BLaER1 treated with 17β-estradiol and CSF1 and Interleukin-3, amounts not matched to agents 10 nM and 100 nM (cell line): ENCODE data around the gene ASB16.

Source experiments
- H3K27ac ChIP-seq, 11 experiments: shearing (Covaris generic); formaldehyde crosslinking; 2 replicates each; pipeline ENCODE4 v1.8.1; 2022
- H3K27me3 ChIP-seq, 11 experiments: shearing (Covaris generic); formaldehyde crosslinking; 2 replicates each; pipeline ENCODE4 v1.8.1; 2022
- H3K36me3 ChIP-seq, 11 experiments: shearing (Covaris generic); formaldehyde crosslinking; 2 replicates each; pipeline ENCODE4 v1.8.1; 2022
- H3K4me1 ChIP-seq, 10 experiments: shearing (Covaris generic); formaldehyde crosslinking; 2 replicates each; pipeline ENCODE4 v1.8.1; 2022
- H3K4me2 ChIP-seq, 11 experiments: shearing (Covaris generic); formaldehyde crosslinking; 2 replicates each; pipeline ENCODE4 v1.8.1; 2022
- H3K4me3 ChIP-seq, 10 experiments: shearing (Covaris generic); formaldehyde crosslinking; 2 replicates each; pipeline ENCODE4 v1.8.1; 2022
- H3K9ac ChIP-seq, 11 experiments: shearing (Covaris generic); formaldehyde crosslinking; 2 replicates each; pipeline ENCODE4 v1.8.1; 2022
- H3K9me3 ChIP-seq, 11 experiments: shearing (Covaris generic); formaldehyde crosslinking; replicated peaks in 1 of 11; 2 replicates each; pipeline ENCODE4 v1.8.1; 2022
- H4K20me1 ChIP-seq, 11 experiments: shearing (Covaris generic); formaldehyde crosslinking; 2 replicates each; pipeline ENCODE4 v1.8.1; 2022
- Cebpa-rat ChIP-seq, 11 experiments: shearing (Covaris generic); IDR thresholded peaks; 2 replicates each; pipeline ENCODE4 v1.8.1; 2022

Gene ASB16

DNA sequence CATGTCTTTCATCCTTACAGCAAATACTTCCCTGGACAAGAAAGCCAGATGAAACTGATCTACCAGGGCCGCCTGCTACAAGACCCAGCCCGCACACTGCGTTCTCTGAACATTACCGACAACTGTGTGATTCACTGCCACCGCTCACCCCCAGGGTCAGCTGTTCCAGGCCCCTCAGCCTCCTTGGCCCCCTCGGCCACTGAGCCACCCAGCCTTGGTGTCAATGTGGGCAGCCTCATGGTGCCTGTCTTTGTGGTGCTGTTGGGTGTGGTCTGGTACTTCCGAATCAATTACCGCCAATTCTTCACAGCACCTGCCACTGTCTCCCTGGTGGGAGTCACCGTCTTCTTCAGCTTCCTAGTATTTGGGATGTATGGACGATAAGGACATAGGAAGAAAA, 20.0 kb downstream of the ASB16 start:
- no peak overlapping the region; a peak in 1 of 22 replicates for H3K27ac ChIP-seq
- 0 out of 22 replicates have a peak overlapping the region, but pooled peaks of 2 of the 11 experiments have one; percentile 37 to 59 for H3K9ac ChIP-seq
- no peaks in the 10 kb centered on the region for H3K27me3 ChIP-seq
- no peaks in the 10 kb centered on the region for H3K9me3 ChIP-seq
- no peak overlapping the region for H3K4me2 ChIP-seq
- peaks cover 1 to 63% (median 38%) of the 10 kb centered on the region in 11 experiments; a peak in 21 of 22 replicates for H4K20me1 ChIP-seq
- H3K4me3 ChIP-seq, result no peak overlapping the region
- TF ChIP-seq Cebpa-rat (IDR thresholded peaks at IDR 0.05), result no peak
- peaks cover 18 to 59% (median 29%) of the 10 kb centered on the region in 10 experiments for H3K4me1 ChIP-seq
- peaks cover 63 to 76% (median 66%) of the 10 kb centered on the region in 11 experiments for H3K36me3 ChIP-seq

DNA sequence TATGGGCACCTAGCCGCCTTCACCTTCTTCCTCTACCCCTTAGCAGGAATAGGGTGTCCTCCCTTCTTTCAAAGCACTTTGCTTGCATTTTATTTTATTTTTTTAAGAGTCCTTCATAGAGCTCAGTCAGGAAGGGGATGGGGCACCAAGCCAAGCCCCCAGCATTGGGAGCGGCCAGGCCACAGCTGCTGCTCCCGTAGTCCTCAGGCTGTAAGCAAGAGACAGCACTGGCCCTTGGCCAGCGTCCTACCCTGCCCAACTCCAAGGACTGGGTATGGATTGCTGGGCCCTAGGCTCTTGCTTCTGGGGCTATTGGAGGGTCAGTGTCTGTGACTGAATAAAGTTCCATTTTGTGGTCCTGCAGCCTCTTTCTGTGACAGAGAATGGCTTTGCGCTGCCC, 20.9 kb downstream of the ASB16 start:
- Histone ChIP-seq H4K20me1 (peaks cover 0 to 66% (median 34%) of the 10 kb centered on the region in 11 experiments; a peak in 19 of 22 replicates), H3K27ac (no peak overlapping the region), H3K36me3 (peaks cover 69 to 83% (median 74%) of the 10 kb centered on the region in 11 experiments), H3K4me2 (no peak overlapping the region), H3K27me3 (no peaks in the 10 kb centered on the region), H3K9ac (peak overlapping the region in 2 of 11 experiments; percentile 26 to 59; a peak in 1 of 22 replicates), H3K4me1 (peaks cover 14 to 61% (median 27%) of the 10 kb centered on the region in 10 experiments), H3K9me3 (no peaks in the 10 kb centered on the region), H3K4me3 (no peak overlapping the region)
- TF ChIP-seq Cebpa-rat (IDR thresholded peaks at IDR 0.05), result no peak

DNA sequence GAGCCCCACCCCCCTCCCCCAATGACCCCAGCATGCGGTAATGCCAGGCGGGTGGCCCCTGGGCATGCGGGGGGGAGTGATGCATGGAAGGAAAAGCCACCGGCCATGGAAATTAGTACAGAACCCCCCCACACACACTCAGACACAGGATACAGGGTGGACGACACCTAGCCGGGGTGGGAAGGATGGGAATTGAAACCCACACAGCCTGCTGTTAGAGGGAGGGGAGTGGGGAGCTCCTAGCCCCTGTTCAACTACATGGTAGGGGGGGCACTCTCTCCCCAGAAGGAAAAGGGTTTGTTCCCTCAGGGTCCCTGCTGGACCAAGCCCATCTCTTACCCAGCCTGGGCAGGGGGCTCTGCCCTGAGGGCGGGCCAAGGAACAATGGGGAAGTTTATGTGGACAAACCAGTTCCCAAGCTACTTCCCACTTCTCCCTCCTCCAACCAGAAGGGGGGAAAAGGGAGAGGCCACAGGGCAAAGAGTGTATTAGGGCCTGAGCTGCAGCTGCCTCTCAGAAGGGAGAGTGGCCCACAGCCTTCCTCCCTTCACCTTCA, 21.5 kb downstream of the ASB16 start:
- Histone ChIP-seq H3K27ac (peak overlapping the region in 4 of 11 experiments; percentile 27 to 53 (median 36); a peak in 7 of 22 replicates), H3K4me1 (peaks cover 20 to 68% (median 32%) of the 10 kb centered on the region in 10 experiments), H3K27me3 (no peaks in the 10 kb centered on the region), H3K4me2 (peak overlapping the region in 3 of 11 experiments; percentile 31 to 78 (median 69); a peak in 6 of 22 replicates), H3K9ac (peak overlapping the region in 8 of 11 experiments; percentile 27 to 72 (median 40); a peak in 13 of 22 replicates), H3K36me3 (peaks cover 76 to 90% (median 80%) of the 10 kb centered on the region in 11 experiments), H3K9me3 (no peaks in the 10 kb centered on the region), H3K4me3 (no peak overlapping the region), H4K20me1 (peaks cover 0 to 68% (median 34%) of the 10 kb centered on the region in 11 experiments; a peak in 21 of 22 replicates)
- TF ChIP-seq Cebpa-rat (IDR thresholded peaks at IDR 0.05), result no peak

DNA sequence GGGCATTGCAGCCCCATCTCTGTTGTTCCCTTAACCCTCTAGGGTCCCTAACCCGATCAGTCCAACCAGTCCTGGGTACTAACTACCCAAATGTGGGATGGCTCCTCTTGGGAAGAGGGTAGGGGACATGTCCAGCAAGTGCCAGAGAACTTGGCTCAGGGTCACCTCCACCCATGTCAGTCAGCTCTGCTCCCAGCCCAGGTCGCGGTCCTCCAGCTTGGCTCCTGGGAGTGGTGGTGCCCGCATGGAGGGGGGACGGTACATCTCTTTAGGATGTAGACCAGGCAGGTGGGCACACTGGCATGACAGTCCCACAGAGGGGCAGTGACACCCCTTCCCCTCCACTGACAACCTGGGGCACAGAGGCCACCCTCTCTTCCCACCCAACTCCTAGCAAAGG, 22.2 kb downstream of the ASB16 start:
- Histone ChIP-seq H3K9me3 (no peaks in the 10 kb centered on the region), H3K4me1 (peaks cover 22 to 75% (median 36%) of the 10 kb centered on the region in 10 experiments), H3K9ac (peak overlapping the region in 8 of 11 experiments; percentile 25 to 72 (median 38); a peak in 10 of 22 replicates), H3K27ac (peak overlapping the region in 6 of 11 experiments; percentile 20 to 53 (median 34); a peak in 6 of 22 replicates), H3K4me3 (no peak overlapping the region), H3K36me3 (peaks cover 83 to 97% (median 87%) of the 10 kb centered on the region in 11 experiments), H3K4me2 (peak overlapping the region in 3 of 11 experiments; percentile 31 to 78 (median 69); a peak in 5 of 22 replicates), H3K27me3 (no peaks in the 10 kb centered on the region), H4K20me1 (peaks cover 0 to 74% (median 34%) of the 10 kb centered on the region in 11 experiments; a peak in 21 of 22 replicates)
- TF ChIP-seq Cebpa-rat (IDR thresholded peaks at IDR 0.05), result no peak

DNA sequence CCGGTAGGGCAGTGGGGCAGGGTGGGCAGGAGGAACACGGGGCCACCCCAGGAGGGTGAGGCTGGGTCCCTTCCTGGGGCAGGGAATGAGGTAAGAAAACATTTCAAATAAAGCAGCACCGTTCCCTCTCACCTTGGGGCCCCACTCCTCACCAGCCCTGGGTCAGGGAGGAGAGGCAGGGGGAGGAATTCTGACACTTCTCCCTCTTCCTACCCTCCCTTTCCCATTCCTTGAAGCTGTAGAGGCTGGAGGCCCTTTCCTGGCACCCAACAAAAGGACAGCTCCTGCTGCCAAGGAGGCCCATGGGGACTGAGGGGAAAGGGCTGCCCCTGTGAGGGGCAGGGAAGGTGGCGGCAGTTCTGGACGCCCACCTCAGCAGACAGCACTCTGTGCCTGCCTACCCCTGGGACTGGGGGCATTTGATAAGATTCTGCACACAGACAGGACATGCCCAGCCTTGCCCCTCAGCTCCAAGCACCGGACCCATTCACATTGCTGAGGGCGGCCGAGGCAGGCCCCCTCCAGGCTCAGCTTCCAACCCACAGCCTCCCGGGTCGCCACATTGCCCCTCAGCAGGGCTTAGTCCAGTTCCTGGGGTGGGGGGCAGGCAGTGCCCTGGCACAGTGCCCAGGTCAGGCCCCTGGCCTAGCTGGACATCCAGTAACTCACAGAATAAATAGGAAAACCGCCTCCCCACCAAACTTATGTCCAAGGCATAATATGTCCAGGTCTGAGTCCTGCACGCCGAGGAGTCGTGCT, 23.0 kb downstream of the ASB16 start:
- Histone ChIP-seq H3K9ac (peak overlapping the region in 9 of 11 experiments; percentile 25 to 72 (median 39); a peak in 13 of 22 replicates), H3K4me2 (peak overlapping the region in 2 of 11 experiments; percentile 69 to 78; a peak in 5 of 22 replicates), H3K36me3 (peaks cover 84 to 94% (median 89%) of the 10 kb centered on the region in 11 experiments), H3K27ac (peak overlapping the region in 8 of 11 experiments; percentile 5 to 45 (median 28); a peak in 9 of 22 replicates), H3K4me3 (no peak overlapping the region), H3K9me3 (no peaks in the 10 kb centered on the region), H3K4me1 (peaks cover 21 to 73% (median 35%) of the 10 kb centered on the region in 10 experiments), H4K20me1 (peaks cover 0 to 74% (median 34%) of the 10 kb centered on the region in 11 experiments; a peak in 21 of 22 replicates), H3K27me3 (no peaks in the 10 kb centered on the region)
- no peak for TF ChIP-seq Cebpa-rat (IDR thresholded peaks at IDR 0.05)

DNA sequence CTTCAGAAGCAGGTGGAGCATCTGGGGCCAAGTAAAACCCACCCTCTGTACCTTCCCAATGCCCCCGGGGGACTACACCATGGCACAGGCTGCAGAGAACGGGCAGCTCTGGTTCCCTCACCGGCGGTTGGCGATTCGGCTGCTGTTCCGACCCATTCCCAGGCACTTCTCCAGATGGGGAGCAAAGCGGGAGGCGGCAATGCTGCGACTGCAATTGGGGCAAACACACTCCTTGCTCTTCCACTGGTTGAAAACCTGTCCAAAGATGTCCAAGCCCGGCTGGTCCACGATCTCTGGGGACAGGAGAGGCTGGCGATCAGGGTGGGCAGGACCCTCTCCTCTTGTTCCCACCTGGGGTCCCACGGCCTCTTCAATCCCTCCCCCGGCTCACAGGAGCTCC, 26.6 kb downstream of the ASB16 start:
- Histone ChIP-seq H3K27me3 (no peaks in the 10 kb centered on the region), H3K36me3 (peaks cover 52 to 58% (median 56%) of the 10 kb centered on the region in 11 experiments), H3K4me3 (peak overlapping the region in 8 of 10 experiments; percentile 77 to 97 (median 92); a peak in 12 of 20 replicates), H3K9me3 (no peaks in the 10 kb centered on the region), H3K27ac (peak overlapping the region in 10 of 11 experiments; percentile 95 to 99 (median 98); a peak in 17 of 22 replicates), H3K4me2 (peak overlapping the region; percentile 83 to 97 (median 91)), H3K4me1 (peaks cover 33 to 72% (median 42%) of the 10 kb centered on the region in 10 experiments), H4K20me1 (peaks cover 0 to 55% (median 26%) of the 10 kb centered on the region in 11 experiments; a peak in 19 of 22 replicates), H3K9ac (peak overlapping the region; percentile 95 to 99 (median 99))
- TF ChIP-seq Cebpa-rat (IDR thresholded peaks at IDR 0.05), result no peak

DNA sequence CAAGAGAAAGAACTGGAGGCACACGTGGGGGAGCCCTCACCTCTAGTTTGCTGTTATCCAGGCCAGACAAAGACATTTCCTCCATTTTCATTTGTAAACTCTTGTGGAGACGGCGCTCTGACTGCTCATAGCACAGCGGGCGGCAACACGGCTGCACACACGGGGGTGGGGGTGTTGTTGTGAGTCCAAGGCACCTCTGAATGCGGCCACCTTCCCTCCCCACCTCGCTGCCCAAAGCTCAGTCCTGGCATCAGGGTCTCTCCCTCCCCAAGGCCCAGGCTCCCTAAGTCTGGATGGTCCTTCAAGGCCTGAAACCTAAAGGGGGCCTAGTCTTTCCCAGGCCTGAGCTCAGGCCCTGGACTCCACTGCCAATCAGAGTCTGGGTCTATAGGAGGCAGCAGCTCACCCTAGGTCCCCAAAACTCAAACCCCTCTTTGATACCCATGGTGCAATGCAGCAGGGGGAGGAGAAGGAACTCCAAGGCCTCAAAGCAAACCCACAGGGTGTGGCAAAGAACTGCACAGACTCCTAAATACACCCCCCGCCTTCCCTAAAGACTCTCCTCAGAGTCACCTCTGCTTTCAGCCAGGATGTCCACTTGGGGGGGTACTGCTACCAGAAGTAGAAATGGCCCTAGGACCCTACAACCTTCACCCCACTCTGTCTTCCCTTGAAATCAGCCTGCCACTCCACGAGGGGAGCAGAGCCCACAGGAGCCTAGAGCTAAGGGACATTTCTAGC, 27.6 kb downstream of the ASB16 start:
- Histone ChIP-seq H3K9ac (peak overlapping the region; percentile 95 to 99 (median 99)), H4K20me1 (peaks cover 0 to 45% (median 20%) of the 10 kb centered on the region in 11 experiments; a peak in 18 of 22 replicates), H3K9me3 (no peaks in the 10 kb centered on the region), H3K27me3 (no peaks in the 10 kb centered on the region), H3K27ac (peak overlapping the region; percentile 95 to 99 (median 98)), H3K4me2 (peak overlapping the region; percentile 83 to 97 (median 91)), H3K4me1 (peaks cover 44 to 72% (median 48%) of the 10 kb centered on the region in 10 experiments), H3K4me3 (peak overlapping the region; percentile 72 to 97 (median 91)), H3K36me3 (peaks cover 43 to 48% (median 46%) of the 10 kb centered on the region in 11 experiments)
- no peak for TF ChIP-seq Cebpa-rat (IDR thresholded peaks at IDR 0.05)
